Liver (tissue), 9 donors: ENCODE data around the gene CCDC86. TPM values are rescaled to one million over a fixed set of nuclear protein-coding genes. Genes with fewer than 3 reads are reported as not detected.

Experiments
- DNase-seq: peaks from one replicate; pipeline ENCODE4 v3.0.0-alpha.2; 2017; ENCODE audit warnings: low spot score
- H3K27ac ChIP-seq, 2 donors: one replicate each; pipeline ENCODE4 v1.7.0; 2013; ENCODE audit warnings: inconsistent platforms in 2 of 2, low read length in 2 of 2, control low read depth in 1 of 2, low read depth in 1 of 2, mild to moderate bottlenecking in 1 of 2
- H3K27me3 ChIP-seq, 4 donors: one replicate each; pipeline versions ENCODE4 v1.6.1 to v1.7.0; 2013; ENCODE audit warnings: low read length in 3 of 4, inconsistent platforms in 1 of 4, mild to moderate bottlenecking in 1 of 4, moderate library complexity in 1 of 4; ENCODE audit not compliant: control insufficient read depth in 4 of 4, insufficient read depth in 4 of 4
- H3K36me3 ChIP-seq, 4 donors: one replicate each; pipeline versions ENCODE4 v1.6.1 to v1.7.0; 2013; ENCODE audit warnings: low read length in 3 of 4, mild to moderate bottlenecking in 3 of 4, low read depth in 1 of 4, moderate library complexity in 1 of 4; ENCODE audit not compliant: control insufficient read depth in 4 of 4, insufficient read depth in 3 of 4
- H3K4me1 ChIP-seq, 4 donors: one replicate each; pipeline versions ENCODE4 v1.6.1 to v1.7.0; 2013; ENCODE audit warnings: low read length in 3 of 4, mild to moderate bottlenecking in 3 of 4, moderate library complexity in 1 of 4; ENCODE audit not compliant: control insufficient read depth in 4 of 4, insufficient read depth in 4 of 4
- H3K4me3 ChIP-seq, 3 donors: one replicate each; pipeline versions ENCODE4 v1.6.1 to v1.7.0; 2013; ENCODE audit warnings: low read length in 3 of 3, control low read depth in 1 of 3, low read depth in 1 of 3, mild to moderate bottlenecking in 1 of 3
- H3K9ac ChIP-seq, 2 donors: one replicate each; pipeline ENCODE4 v1.7.0; 2013; ENCODE audit warnings: low read length in 2 of 2, mild to moderate bottlenecking in 2 of 2, moderate library complexity in 2 of 2, control low read depth in 1 of 2, low read depth in 1 of 2
- H3K9me3 ChIP-seq, 4 donors: one replicate each; pipeline versions ENCODE4 v1.6.1 to v1.7.0; 2013; ENCODE audit warnings: low read length in 3 of 4; ENCODE audit not compliant: control insufficient read depth in 4 of 4
- CTCF ChIP-seq: fragments of 150-350 bp; IDR thresholded peaks from 2 replicates; pipeline ENCODE4 v1.5.1; 2017; ENCODE audit warnings: improper control_type of control experiment, low read depth, low read length; ENCODE audit not compliant: missing input control
- EGR1 ChIP-seq, 2 donors: IDR thresholded peaks; 2 replicates each; pipeline ENCODE4 v1.6.1; 2016 to 2018; ENCODE audit warnings: antibody characterized with exemption in 2 of 2, low read depth in 2 of 2
- FOXA2 ChIP-seq: IDR thresholded peaks from 2 replicates; pipeline ENCODE4 v1.6.1; 2016; ENCODE audit warnings: antibody characterized with exemption
- GABPA ChIP-seq, 2 donors: IDR thresholded peaks in 1 of 2; conservative IDR thresholded peaks in 1 of 2; 2 replicates each; pipeline ENCODE4 v1.6.1; 2016; ENCODE audit warnings: antibody characterized with exemption in 2 of 2, mild to moderate bottlenecking in 1 of 2, moderate library complexity in 1 of 2
- HNF4A ChIP-seq, 2 donors: conservative IDR thresholded peaks; 2 replicates each; pipeline ENCODE4 v1.6.1; 2016; ENCODE audit warnings: antibody characterized with exemption in 2 of 2, mild to moderate bottlenecking in 2 of 2
- HNF4G ChIP-seq: IDR thresholded peaks from 2 replicates; pipeline ENCODE4 v1.6.1; 2016; ENCODE audit warnings: antibody characterized with exemption
- NR2F2 ChIP-seq: IDR thresholded peaks from 2 replicates; pipeline ENCODE4 v1.6.1; 2016; ENCODE audit warnings: antibody characterized with exemption
- RAD21 ChIP-seq, 2 donors: IDR thresholded peaks; 2 replicates each; pipeline ENCODE4 v1.6.1; 2016; ENCODE audit warnings: antibody characterized with exemption in 2 of 2, mild to moderate bottlenecking in 2 of 2
- RXRA ChIP-seq, 2 donors: IDR thresholded peaks; 2 replicates each; pipeline ENCODE4 v1.6.1; 2017 to 2018; ENCODE audit warnings: antibody characterized with exemption in 2 of 2, mild to moderate bottlenecking in 1 of 2
- SP1 ChIP-seq: IDR thresholded peaks from 2 replicates; pipeline ENCODE4 v1.6.1; 2018; ENCODE audit warnings: antibody characterized with exemption, mild to moderate bottlenecking
- TAF1 ChIP-seq: conservative IDR thresholded peaks from 2 replicates; pipeline ENCODE4 v1.6.1; 2016; ENCODE audit warnings: antibody characterized with exemption, mild to moderate bottlenecking
- YY1 ChIP-seq: IDR thresholded peaks from 2 replicates; pipeline ENCODE4 v1.6.1; 2016; ENCODE audit warnings: antibody characterized with exemption, mild to moderate bottlenecking
- WGBS: extraction: QIAGEN DNeasy Blood & Tissue Kit; methylation state at CpG from one replicate; pipeline ENCODE4 v1.1.7; 2013; 5-methylcytosine and 5-hydroxymethylcytosine counted together
- polyA plus RNA-seq, 2 donors: library from polyadenylated mRNA; stranded (reverse) in 1 of 2; unstranded in 1 of 2; fragments of 200-250 nt in 1 of 2; fragments of >200 nt in 1 of 2; fragmentation: Nextera tagmentation in 1 of 2; extraction: Ambion mirVana in 1 of 2; gene quantifications; one replicate each; pipeline versions ENCODE4 v1.2.1 to v1.2.3, GENCODE V29; 2013 to 2015
- total RNA-seq, 2 donors: library from RNA; depleted of rRNA; stranded (reverse); fragments of >200 nt; gene quantifications; one replicate each; pipeline ENCODE4 v1.2.3, GENCODE V29; 2014
- TF ChIP-seq, protein P1 (sequence below): IDR thresholded peaks from 2 replicates; pipeline ENCODE4 v1.6.1; 2016; ENCODE audit warnings: antibody characterized with exemption
- TF ChIP-seq, protein P2 (sequence below): IDR thresholded peaks from 2 replicates; pipeline ENCODE4 v1.6.1; 2016; ENCODE audit warnings: antibody characterized with exemption
- donor health status: healthy.
- donor health status: healthy.
- donor health status: healthy.
- donor health status: healthy.
- donor health status: healthy.

Gene CCDC86
- total and polyA plus RNA-seq, 4 donors = 5.0 to 9.4 (median 5.7) TPM

GRCh38 chr11:60879971-60880588, 38.2 kb downstream of the CCDC86 start (continued):
- no peak for TF ChIP-seq CTCF

DNA sequence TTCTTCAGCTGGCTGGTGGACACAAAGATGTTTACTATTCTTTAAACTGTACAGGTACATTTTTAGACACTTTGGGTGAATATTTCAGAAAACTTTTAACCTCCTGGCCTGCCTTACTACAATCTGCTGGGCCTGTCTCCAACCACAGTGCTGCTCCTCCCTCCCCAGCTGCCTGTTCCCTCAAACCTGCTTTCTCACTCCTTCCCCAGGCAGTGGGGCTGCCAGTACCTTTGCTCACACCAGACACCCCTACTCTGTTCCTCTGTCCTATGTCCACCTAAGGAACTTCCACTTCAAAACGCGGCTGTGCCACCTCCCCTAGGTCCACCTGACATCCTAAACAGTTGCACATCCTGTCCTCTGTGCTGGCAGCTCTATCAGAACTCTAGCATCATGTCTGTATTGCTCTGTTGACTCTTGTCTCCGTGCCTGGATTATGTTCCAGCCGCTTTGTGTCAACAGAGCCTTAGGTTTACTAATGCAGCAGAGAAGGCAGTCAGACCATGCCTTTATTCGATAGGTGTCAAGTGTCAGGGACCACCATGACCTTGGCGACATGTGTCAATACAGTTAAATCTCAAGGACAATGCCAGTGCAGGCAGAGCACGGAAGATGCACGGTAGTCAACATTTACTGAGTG, 38.9 kb downstream of the CCDC86 start:
- H3K36me3 ChIP-seq = peaks cover 2 to 22% (median 17%) of the 10 kb centered on the region in 4 donors
- TF ChIP-seq GABPA (IDR thresholded peaks at IDR 0.05 in 1 of 2, conservative IDR thresholded peaks at IDR 0.05 in 1 of 2) = no peak
- TF ChIP-seq CTCF = peak; percentile 0
- DNase-seq = no peak

GRCh38 chr11:60887556-60887955, 45.6 kb downstream of the CCDC86 start:
- H3K27ac ChIP-seq = no peak overlapping the region
- no peak for TF ChIP-seq SP1
- TF ChIP-seq NR2F2 = no peak
- TF ChIP-seq, protein P1, sequence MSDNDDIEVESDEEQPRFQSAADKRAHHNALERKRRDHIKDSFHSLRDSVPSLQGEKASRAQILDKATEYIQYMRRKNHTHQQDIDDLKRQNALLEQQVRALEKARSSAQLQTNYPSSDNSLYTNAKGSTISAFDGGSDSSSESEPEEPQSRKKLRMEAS = no peak
- no peak for TF ChIP-seq HNF4A (conservative IDR thresholded peaks at IDR 0.05)
- TF ChIP-seq YY1 = no peak
- TF ChIP-seq CTCF = peak; percentile 61
- TF ChIP-seq, protein P2, sequence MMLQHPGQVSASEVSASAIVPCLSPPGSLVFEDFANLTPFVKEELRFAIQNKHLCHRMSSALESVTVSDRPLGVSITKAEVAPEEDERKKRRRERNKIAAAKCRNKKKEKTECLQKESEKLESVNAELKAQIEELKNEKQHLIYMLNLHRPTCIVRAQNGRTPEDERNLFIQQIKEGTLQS = no peak
- TF ChIP-seq GABPA (IDR thresholded peaks at IDR 0.05 in 1 of 2, conservative IDR thresholded peaks at IDR 0.05 in 1 of 2) = no peak
- no peak for TF ChIP-seq TAF1
- no peak for TF ChIP-seq HNF4G
- no peak for TF ChIP-seq EGR1 (IDR thresholded peaks at IDR 0.05; ENCODE audit: low read depth in 2 of 2)
- peak; percentile 87 to 92 for TF ChIP-seq RAD21 (IDR thresholded peaks at IDR 0.05)
- no peak for TF ChIP-seq FOXA2
- TF ChIP-seq RXRA (IDR thresholded peaks at IDR 0.05) = no peak
- no peaks in the 10 kb centered on the region for H3K9me3 ChIP-seq
- no peak for DNase-seq
- 59% methylated on average over 5 of the region's 5 CpGs for WGBS
- H3K36me3 ChIP-seq = peaks cover 0 to 23% (median 3%) of the 10 kb centered on the region in 4 donors
- H3K9ac ChIP-seq = no peak overlapping the region
- H3K27me3 ChIP-seq = no peaks in the 10 kb centered on the region
- H3K4me1 ChIP-seq = peaks cover 0 to 7% (median 0%) of the 10 kb centered on the region in 4 donors
- no peak overlapping the region for H3K4me3 ChIP-seq

More for the DNA sequence above, 38.9 kb downstream of the CCDC86 start:
- Histone ChIP-seq H3K4me3 (no peak overlapping the region), H3K9me3 (no peaks in the 10 kb centered on the region), H3K27ac (no peak overlapping the region), H3K27me3 (no peaks in the 10 kb centered on the region), H3K4me1 (no peaks in the 10 kb centered on the region), H3K9ac (no peak overlapping the region)
- 74% methylated on average over 8 of the region's 8 CpGs for WGBS
